Measurements from ENCODE around the gene CASR.

CASR gene

GRCh38 chr3:122247825-122248185 is 64.3 kb downstream of the CASR start:
- TF ChIP-seq, protein P1, sequence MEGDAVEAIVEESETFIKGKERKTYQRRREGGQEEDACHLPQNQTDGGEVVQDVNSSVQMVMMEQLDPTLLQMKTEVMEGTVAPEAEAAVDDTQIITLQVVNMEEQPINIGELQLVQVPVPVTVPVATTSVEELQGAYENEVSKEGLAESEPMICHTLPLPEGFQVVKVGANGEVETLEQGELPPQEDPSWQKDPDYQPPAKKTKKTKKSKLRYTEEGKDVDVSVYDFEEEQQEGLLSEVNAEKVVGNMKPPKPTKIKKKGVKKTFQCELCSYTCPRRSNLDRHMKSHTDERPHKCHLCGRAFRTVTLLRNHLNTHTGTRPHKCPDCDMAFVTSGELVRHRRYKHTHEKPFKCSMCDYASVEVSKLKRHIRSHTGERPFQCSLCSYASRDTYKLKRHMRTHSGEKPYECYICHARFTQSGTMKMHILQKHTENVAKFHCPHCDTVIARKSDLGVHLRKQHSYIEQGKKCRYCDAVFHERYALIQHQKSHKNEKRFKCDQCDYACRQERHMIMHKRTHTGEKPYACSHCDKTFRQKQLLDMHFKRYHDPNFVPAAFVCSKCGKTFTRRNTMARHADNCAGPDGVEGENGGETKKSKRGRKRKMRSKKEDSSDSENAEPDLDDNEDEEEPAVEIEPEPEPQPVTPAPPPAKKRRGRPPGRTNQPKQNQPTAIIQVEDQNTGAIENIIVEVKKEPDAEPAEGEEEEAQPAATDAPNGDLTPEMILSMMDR (conservative IDR thresholded peaks at IDR 0.05; ENCODE audit: low read depth) = no peak
- H3K27ac ChIP-seq = no peak overlapping the region
- ChIA-PET POLR2A (ENCODE audit: low non-redundant PET) (no interaction called here), CTCF (interaction anchor here (0.7 to 0.8 kb wide), 2 partner anchors 11 to 36 kb away, joined by 3 read pairs; no protein-coding TSS in a partner anchor)
- no peak for DNase-seq (ENCODE audit: low spot score)

DNA sequence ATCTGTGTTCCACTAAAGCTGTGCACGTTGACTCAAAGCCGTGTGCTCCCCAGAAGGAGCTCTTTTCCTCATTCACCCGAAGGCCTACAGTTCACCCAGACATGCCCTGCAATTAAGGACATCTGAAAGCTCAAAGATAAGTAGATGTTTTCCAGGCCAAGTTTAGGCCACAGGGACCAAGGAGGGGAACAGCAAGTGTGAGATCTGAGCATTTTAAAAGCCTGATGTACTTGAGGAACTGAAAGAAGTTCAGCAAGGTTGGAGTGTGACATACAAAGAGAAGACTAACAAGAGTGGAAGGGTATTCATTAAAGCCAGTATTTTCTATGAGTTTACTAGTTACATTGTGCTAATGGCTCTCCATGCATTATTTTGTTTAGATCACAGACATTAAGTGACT is 68.0 kb downstream of the CASR start:
- H3K27ac ChIP-seq = no peak overlapping the region
- DNase-seq (ENCODE audit: low spot score) = no peak
- TF ChIP-seq, protein P1 (conservative IDR thresholded peaks at IDR 0.05; ENCODE audit: low read depth) = no peak
- ChIA-PET CTCF (no interaction called here), POLR2A (ENCODE audit: low non-redundant PET) (no interaction called here)

DNA sequence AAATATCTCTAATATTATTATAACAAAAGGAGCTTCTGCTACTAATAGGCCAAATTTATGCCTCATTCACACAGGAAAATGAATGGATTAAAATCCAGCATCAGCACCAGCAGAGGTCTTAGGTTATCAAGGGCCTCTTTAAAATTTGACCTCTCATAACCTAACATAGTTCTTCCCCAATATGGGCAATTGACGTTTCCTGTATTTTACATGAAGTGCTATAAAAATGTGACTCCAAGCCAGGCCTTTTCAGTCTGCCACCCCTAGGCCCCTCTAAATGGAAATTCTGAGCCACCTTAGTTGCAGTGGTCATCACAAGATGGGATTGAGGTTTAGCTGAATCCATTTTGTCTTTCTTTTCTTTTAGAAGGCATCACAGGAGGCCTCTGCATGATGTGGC is 70.1 kb downstream of the CASR start:
- no peak for DNase-seq (ENCODE audit: low spot score)
- H3K27ac ChIP-seq = no peak overlapping the region
- TF ChIP-seq, protein P1 (conservative IDR thresholded peaks at IDR 0.05; ENCODE audit: low read depth) = no peak
- ChIA-PET POLR2A (ENCODE audit: low non-redundant PET) (no interaction called here), CTCF (interaction anchor here (0.6 kb wide), 2 partner anchors 403 to 451 kb away, joined by 3 to 4 read pairs; no protein-coding TSS in a partner anchor)

DNA sequence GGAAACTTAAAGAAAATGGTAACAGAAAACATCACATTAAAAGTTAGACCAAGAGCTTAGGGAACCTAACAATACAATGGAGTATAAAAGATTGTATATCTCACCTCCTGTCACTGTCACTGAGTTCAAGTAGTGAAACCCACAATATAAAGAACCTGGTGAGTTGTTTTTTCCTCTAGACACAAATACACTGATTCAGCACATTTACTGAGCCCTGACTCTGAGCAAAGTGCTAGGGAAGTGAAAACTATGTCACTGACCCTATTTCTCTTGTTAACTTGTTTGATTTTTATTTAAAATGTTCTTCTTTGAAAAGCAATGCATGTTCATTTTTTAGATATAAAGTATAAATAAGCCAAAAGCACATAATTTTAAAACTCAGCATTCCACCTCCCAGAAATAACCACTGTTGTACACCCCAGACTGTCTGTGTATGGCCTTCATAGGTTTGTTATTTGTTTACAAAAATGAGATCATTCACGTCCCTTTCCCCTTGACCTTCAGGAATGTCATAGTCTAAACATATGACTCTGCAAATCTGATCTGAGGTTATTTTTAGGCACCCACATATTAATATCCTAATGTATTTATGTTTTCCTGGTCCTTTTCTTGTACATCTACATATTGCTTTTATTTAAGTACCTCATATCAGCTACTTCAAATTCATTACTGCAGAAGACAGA is 72.4 kb downstream of the CASR start:
- POLR2A ChIA-PET (ENCODE audit: low non-redundant PET) = no interaction called here
- H3K27ac ChIP-seq = no peak overlapping the region
- TF ChIP-seq, protein P1 (conservative IDR thresholded peaks at IDR 0.05; ENCODE audit: low read depth) = no peak
- DNase-seq (ENCODE audit: low spot score) = no peak
- CTCF ChIA-PET = interaction anchor here (0.6 kb wide), 1 partner anchor 1018 kb away, joined by 4 read pairs; no protein-coding TSS in a partner anchor

DNA sequence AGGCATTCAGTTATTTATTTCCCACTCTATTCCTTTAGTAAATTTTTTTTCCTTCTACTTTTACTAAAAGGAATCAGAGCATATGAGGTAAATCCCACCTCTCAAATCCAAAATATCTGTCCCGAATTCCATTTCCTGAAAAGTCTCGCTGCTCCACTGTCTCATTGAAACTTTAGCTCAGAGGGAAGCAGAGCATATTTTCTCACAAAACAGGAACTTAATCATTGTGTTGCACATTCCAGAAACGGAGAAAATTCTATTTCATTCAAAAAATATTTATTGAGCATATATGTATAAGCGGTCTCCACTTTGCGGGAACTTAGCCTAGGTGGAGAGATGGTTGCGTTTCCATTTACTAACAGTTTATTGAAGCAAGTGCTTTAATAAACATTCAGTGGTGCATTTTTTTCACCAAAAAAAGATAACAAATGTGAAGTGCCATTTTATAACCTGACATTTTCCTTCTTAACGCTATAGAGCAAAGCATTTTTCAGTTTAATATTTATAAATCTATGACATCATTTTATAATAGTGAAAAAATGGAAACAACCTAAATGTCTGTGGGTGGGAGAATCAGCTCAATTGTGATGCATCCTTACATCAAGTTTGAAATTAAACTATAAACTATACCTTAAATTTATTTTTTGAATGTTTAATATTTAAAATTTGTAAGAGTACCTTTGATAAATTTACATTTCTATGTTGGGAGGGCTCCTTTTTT is 74.3 kb downstream of the CASR start:
- H3K27ac ChIP-seq = no peak overlapping the region
- DNase-seq (ENCODE audit: low spot score) = no peak
- TF ChIP-seq, protein P1 (conservative IDR thresholded peaks at IDR 0.05; ENCODE audit: low read depth) = no peak
- POLR2A ChIA-PET (ENCODE audit: low non-redundant PET) = no interaction called here
- CTCF ChIA-PET = interaction anchor here (0.6 to 1.4 kb wide), 4 partner anchors 67 to 447 kb away, joined by 3 to 11 read pairs (median 4); no protein-coding TSS in a partner anchor

DNA sequence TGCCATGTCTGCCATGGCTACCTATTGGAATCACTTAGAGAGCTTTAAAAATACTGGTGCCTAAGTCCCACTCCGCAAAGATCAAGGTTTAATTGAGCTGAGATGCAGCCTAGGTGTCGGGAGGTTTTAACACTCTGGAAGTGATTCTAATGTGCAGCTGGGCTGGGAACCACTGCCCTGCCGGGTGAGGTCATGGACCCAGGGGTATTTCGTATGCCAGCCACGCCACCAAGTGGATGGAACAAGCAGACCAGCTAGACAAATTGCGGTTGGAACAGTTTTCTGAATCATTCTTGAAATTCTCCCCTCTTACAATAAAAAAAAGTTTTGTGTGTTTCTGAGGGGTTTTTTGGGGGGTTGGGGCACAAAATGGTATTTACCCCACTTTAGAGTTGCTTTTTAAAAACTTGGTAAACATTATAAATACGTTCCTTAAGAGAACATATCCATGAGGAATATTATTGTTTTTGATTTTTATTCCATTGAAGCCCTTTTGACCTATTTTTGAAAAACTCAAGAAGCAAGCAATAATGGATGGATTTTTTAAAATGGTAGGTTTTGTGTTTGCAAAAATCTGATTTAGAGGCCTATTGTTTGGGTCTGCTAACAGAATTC is 75.4 kb downstream of the CASR start:
- ChIA-PET POLR2A (ENCODE audit: low non-redundant PET) (no interaction called here), CTCF (interaction anchor here (0.5 to 1.6 kb wide), 11 partner anchors 12 to 713 kb away, joined by 3 to 11 read pairs (median 3); partner anchors contain the start of gene POLQ)
- H3K27ac ChIP-seq = no peak overlapping the region
- TF ChIP-seq, protein P1 (conservative IDR thresholded peaks at IDR 0.05; ENCODE audit: low read depth) = peak; percentile 58
- DNase-seq (ENCODE audit: low spot score) = peak; percentile 84
